ENCODE results near the gene SNX14. TPM values are rescaled to one million over a fixed set of nuclear protein-coding genes. Genes with fewer than 3 reads are reported as not detected.

The SNX14 gene
- total RNA-seq, 4 donors from 2014 or later, result 27.3 to 134 (median 116) TPM

DNA sequence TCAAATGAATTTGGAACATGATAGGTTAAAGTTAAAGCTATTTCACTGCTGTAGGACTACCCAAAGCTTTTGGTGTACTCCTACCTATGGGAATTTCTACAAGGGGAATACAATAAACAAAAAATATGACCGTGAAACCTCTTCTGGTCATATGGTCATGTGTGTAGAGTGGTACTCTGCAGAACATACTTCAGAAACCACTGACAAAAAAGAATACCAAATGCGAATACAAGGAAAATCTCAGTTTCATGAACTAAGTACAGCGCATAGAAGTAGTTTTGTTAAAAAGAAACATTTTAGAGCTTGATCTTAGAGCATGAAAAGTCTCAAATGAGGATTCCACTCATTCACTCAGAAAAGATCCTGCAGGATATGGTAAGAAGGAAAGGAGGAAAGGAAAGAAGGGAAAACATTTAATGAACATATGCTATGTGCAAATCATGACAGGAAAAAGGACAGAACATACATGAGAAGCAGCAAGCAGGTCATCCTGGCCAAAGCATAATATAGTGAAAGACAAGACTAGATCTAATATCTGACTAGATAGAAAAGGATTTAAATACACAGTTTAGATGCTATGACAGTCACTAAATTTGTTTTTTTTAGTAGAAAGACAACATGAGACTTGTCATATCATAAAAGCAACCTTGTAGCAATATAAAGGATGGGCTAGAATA lies 36.5 kb downstream of the SNX14 start:
- H3K9me3 ChIP-seq, result no peaks in the 10 kb centered on the region
- H3K4me3 ChIP-seq, result no peak overlapping the region
- no peak for DNase-seq
- H3K36me3 ChIP-seq, result peaks cover 0 to 41% (median 0%) of the 10 kb centered on the region in 4 donors
- no peaks in the 10 kb centered on the region for H3K4me1 ChIP-seq
- H3K27ac ChIP-seq, result no peak overlapping the region
- TF ChIP-seq POLR2AphosphoS5 (IDR thresholded peaks at IDR 0.05), result no peak
- no peak for TF ChIP-seq CTCF (IDR thresholded peaks at IDR 0.05)
- no peak for TF ChIP-seq POLR2A (IDR thresholded peaks at IDR 0.05)
- no peak for TF ChIP-seq EP300 (IDR thresholded peaks at IDR 0.05; ENCODE audit: low read depth)
- 90 to 94% methylated on average over 3 of the region's 3 CpGs for WGBS, 2 donors (ENCODE audit: low coverage in 1 of 2)
- in situ Hi-C loops (cut with MboI; ENCODE audit: low pct_ligation_motif_present in 1 of 4, low pct_unique_long_range_greater_than_20kb in 1 of 4, low sequenced_read_pairs in 3 of 4), result no loop called here
- no peaks in the 10 kb centered on the region for H3K27me3 ChIP-seq
- intact Hi-C loops (cut with DNase I; ENCODE audit: low total_unique reads), result no loop called here

- no peaks in the 10 kb centered on the region for H3K4me1 ChIP-seq
- no peaks in the 10 kb centered on the region for H3K9me3 ChIP-seq
- WGBS, 2 donors (ENCODE audit: low coverage in 1 of 2), result 98 to 100% methylated on average over 2 to 3 of the region's 3 CpGs
- TF ChIP-seq POLR2A (IDR thresholded peaks at IDR 0.05) (no peak), EP300 (IDR thresholded peaks at IDR 0.05; ENCODE audit: low read depth) (no peak), CTCF (IDR thresholded peaks at IDR 0.05) (no peak), POLR2AphosphoS5 (IDR thresholded peaks at IDR 0.05) (no peak)
- no peak overlapping the region for H3K4me3 ChIP-seq
- H3K27me3 ChIP-seq, result no peaks in the 10 kb centered on the region
- no peak overlapping the region for H3K27ac ChIP-seq
- in situ Hi-C loops (cut with MboI; ENCODE audit: low pct_ligation_motif_present in 1 of 4, low pct_unique_long_range_greater_than_20kb in 1 of 4, low sequenced_read_pairs in 3 of 4), result no loop called here
- peaks cover 0 to 41% (median 2%) of the 10 kb centered on the region in 4 donors for H3K36me3 ChIP-seq
- DNase-seq, result no peak
- intact Hi-C loops (cut with DNase I; ENCODE audit: low total_unique reads), result no loop called here
Observed at GRCh38 chr6:85552652-85553051, 41.0 kb downstream of the SNX14 start.

- in situ Hi-C loops (cut with MboI; ENCODE audit: low pct_ligation_motif_present in 1 of 4, low pct_unique_long_range_greater_than_20kb in 1 of 4, low sequenced_read_pairs in 3 of 4), result no loop called here
- TF ChIP-seq EP300 (IDR thresholded peaks at IDR 0.05; ENCODE audit: low read depth) (no peak), POLR2AphosphoS5 (IDR thresholded peaks at IDR 0.05) (no peak)
- Histone ChIP-seq H3K27ac (no peak overlapping the region), H3K4me1 (no peaks in the 10 kb centered on the region), H3K27me3 (no peaks in the 10 kb centered on the region), H3K9me3 (no peaks in the 10 kb centered on the region), H3K36me3 (peaks cover 0 to 36% (median 4%) of the 10 kb centered on the region in 4 donors), H3K4me3 (no peak overlapping the region)
- 63% methylated on average over 1 of the region's 1 CpG; no CpG with 5 or more reads in 1 of the 2 donors for WGBS, 2 donors (ENCODE audit: low coverage in 1 of 2)
- intact Hi-C loops (cut with DNase I; ENCODE audit: low total_unique reads), result no loop called here
- no peak for DNase-seq
Observed at GRCh38 chr6:85551264-85551663, 42.4 kb downstream of the SNX14 start.

DNA sequence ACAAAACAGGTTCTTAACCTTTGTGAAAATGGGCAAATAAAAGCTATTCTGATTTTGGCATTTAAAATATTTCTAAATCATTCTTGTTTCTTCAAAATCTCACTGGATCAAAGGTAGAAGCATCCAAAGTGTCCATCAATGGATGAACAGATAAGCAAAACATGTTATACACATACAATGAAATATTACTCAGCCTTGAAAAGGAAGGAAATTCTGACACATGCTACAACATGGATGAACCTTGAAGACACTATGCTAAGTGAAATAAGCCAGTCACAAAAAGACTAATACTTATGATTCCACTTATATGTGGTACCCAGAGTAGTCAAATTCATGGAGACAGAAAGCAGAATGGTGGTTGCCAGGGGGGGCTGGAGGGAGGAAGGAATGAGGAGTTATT lies 45.9 kb downstream of the SNX14 start:
- no peak overlapping the region for H3K4me3 ChIP-seq
- no peaks in the 10 kb centered on the region for H3K4me1 ChIP-seq
- no peaks in the 10 kb centered on the region for H3K9me3 ChIP-seq
- no peaks in the 10 kb centered on the region for H3K27me3 ChIP-seq
- DNase-seq, result no peak
- intact Hi-C loops (cut with DNase I; ENCODE audit: low total_unique reads) (no loop called here), in situ Hi-C loops (cut with MboI; ENCODE audit: low pct_ligation_motif_present in 1 of 4, low pct_unique_long_range_greater_than_20kb in 1 of 4, low sequenced_read_pairs in 3 of 4) (no loop called here)
- H3K27ac ChIP-seq, result no peak overlapping the region
- TF ChIP-seq EP300 (IDR thresholded peaks at IDR 0.05; ENCODE audit: low read depth) (no peak), CTCF (IDR thresholded peaks at IDR 0.05) (no peak), POLR2AphosphoS5 (IDR thresholded peaks at IDR 0.05) (no peak), POLR2A (IDR thresholded peaks at IDR 0.05) (no peak)
- H3K36me3 ChIP-seq, result peaks cover 0 to 30% (median 13%) of the 10 kb centered on the region in 4 donors

DNA sequence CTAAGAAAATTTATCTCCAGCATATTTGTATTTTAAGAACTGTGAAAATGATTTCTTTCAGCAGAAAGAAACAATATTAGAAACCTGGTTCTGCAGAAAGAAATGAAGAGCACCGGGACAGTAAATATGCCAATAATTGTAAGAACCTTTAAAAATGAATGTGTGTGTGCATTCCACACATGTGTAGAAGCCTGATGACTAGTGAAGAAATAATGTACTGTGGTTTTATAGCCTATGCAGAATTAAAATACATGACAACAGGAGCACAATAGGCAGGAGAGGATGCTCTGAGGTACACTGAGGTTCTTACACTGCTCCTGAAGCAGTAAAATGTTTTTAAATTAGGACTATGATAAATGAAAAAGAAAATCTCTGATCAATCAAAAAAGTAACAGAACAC lies 48.9 kb downstream of the SNX14 start:
- no peak for DNase-seq
- intact Hi-C loops (cut with DNase I; ENCODE audit: low total_unique reads), result no loop called here
- 88 to 97% methylated on average over 1 of the region's 1 CpG for WGBS, 2 donors (ENCODE audit: low coverage in 1 of 2)
- H3K27ac ChIP-seq, result no peak overlapping the region
- H3K9me3 ChIP-seq, result no peaks in the 10 kb centered on the region
- TF ChIP-seq POLR2AphosphoS5 (IDR thresholded peaks at IDR 0.05) (no peak), POLR2A (IDR thresholded peaks at IDR 0.05) (no peak), EP300 (IDR thresholded peaks at IDR 0.05; ENCODE audit: low read depth) (no peak), CTCF (IDR thresholded peaks at IDR 0.05) (no peak)
- no peaks in the 10 kb centered on the region for H3K4me1 ChIP-seq
- in situ Hi-C loops (cut with MboI; ENCODE audit: low pct_ligation_motif_present in 1 of 4, low pct_unique_long_range_greater_than_20kb in 1 of 4, low sequenced_read_pairs in 3 of 4), result no loop called here
- no peaks in the 10 kb centered on the region for H3K27me3 ChIP-seq
- H3K4me3 ChIP-seq, result no peak overlapping the region
- peaks cover 0 to 42% (median 17%) of the 10 kb centered on the region in 4 donors for H3K36me3 ChIP-seq
